Hematopoietic multipotent progenitor cell (in vitro differentiated cells): ENCODE data around the gene SHLD2. TPM values are rescaled to one million over a fixed set of nuclear protein-coding genes. Genes with fewer than 3 reads are reported as not detected.
"Not testable (repeated sequence)": the region's sequence is repeated elsewhere in the genome, so short reads cannot be mapped to it uniquely, and the experiment has no call there.

Experiments
- DNase-seq, 3 donors: peaks; one replicate each; pipeline ENCODE4 v3.0.0-alpha.2; 2011 to 2015; ENCODE audit warnings: low read depth in 2 of 3, low spot score in 2 of 3
- total RNA-seq: library from RNA; depleted of rRNA; stranded (reverse); fragments of >200 nt; gene quantifications from one replicate; pipeline ENCODE4 v1.2.3, GENCODE V29; 2012

SHLD2 gene
- total RNA-seq, 1 donor: 14.5 TPM

DNA sequence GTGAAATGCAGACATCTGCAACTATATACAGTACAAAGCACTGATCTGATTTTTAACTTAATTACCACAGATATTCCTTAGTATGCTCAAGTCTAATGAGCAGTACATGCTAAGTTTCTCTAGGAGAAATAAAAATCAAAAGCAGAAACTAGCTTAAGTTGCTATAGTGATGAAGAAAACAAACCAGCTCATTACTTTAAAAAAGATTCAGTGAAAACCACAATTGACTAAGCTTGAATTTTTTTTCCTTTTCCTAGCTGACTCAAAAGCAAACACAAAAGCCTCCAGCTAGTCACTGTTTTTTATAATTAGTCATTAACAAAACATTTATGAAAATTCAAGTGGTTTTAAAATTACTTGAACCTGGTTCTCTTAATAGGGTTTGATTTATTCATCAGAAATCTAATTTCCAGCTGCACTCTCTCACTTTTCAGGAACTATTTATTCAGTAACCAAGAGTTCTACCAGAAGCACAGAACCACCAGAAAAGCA lies 10.7 kb upstream of the SHLD2 start:
- peak in 2 of 3 donors; percentile 42 to 69 for DNase-seq

DNA sequence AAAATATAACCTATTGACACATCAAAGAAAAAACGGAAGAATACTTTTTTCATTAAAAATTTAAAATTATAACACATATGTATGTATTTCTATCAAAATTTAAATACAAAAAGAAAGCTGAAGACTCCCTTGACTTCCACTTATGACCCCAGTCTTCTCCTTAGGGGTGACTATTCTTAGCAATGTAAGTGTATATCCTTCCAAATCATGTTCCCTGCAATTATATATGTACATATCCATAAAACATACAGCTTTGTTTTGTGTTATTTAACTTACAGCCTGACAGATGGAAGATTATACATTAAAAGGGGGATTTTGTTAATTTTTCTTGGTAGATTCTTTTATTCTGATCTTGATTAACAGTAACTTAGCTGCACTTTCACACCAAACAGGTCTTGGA lies 9.5 kb upstream of the SHLD2 start:
- DNase-seq: no peak

DNA sequence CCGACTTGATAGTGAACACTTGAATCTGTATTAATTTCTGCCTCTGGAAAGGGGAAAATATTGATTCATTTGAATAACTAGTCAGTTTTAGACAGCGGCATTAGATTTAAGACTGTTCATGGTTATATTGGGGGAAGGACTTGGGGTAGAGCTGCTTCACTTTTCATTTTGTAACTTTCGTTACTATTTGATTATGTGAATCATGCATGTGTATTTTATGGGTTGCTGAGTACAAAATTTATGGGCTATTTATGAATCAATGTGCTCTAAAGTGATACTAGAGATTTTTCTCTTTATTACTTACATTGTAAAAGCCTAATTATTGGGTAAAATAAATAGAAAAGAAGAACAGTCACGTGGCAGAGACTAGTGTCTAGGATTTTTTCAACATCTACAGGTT lies 5.3 kb upstream of the SHLD2 start:
- no peak for DNase-seq

DNA sequence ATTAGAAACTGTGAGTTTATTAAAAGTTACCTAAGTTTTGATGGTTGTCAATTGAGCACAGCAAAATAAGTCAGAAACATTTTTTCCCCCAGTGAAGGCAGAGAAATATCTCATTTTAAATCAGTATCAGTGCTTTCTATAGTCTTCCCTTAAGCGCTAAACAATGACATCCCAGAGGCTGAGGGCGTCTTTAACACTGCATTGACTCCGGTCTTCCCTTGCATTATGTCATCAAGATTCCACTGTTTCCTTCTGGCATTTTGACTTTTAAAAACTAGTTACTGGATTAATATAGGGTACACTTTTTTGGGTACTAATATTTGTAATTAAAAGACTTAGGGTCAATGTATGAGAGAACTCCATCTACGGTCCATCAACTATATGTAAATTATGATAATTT lies 4.2 kb upstream of the SHLD2 start:
- DNase-seq: no peak

DNA sequence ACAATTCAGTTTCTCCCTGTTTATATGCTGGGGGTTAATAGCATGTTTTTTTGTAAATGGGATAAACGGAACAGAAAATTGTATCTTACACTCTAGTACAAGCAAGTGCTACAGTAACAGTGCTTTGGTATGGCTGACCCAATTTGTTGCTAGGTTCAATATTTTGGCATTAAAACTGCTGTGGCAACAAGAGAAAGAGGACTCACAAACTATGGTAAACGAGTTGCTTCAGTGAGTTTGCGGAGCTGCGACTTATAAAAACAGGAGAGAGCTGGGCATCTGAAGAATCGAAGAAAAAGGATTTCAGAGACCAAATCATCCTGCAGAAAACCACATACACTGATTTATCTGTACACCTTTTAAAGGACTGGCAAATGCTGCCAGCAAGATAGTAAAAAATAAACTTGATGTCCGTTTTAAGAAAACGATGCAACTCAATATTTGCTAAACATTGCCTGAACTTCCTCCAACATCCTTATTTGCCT lies 2.6 kb upstream of the SHLD2 start:
- DNase-seq: peak in 1 of 3 donors; percentile 38

DNA sequence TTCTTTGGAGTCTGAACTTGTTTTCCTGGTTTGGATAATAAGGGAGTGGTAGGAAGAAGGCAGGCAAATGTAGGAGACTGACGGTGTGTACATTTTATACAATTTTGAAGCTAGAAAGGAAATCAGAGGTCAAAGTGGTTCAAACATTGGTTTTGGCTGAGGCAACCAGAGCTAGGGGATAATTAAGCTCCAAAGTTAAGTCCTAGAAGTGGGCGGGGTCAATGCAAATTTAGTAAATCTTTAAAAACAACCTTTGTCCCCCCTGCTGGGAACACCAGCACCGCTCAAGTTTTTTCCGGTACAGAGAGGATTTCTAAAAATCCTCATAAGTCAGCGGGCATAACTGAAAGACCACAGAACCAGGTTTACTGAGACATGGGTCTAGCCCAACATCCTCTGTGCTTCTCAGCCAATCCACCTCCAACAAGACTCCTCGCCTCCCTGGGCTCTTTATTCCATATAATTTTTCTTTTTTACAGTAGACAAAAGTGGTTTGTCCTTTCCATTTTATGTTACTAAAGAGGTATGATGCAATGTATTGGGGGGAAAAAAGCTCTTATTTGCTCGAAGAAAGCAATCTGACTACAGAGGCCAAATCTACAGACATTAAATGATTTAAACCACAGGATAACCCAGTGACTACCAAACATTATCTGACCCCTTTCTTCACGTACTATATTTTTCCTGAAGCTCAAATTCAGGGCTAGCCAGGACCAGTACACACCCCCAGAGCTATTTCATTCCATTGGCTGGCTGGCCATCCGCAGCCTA lies 2.0 kb upstream of the SHLD2 start:
- DNase-seq: peak in 2 of 3 donors; percentile 16 to 18

DNA sequence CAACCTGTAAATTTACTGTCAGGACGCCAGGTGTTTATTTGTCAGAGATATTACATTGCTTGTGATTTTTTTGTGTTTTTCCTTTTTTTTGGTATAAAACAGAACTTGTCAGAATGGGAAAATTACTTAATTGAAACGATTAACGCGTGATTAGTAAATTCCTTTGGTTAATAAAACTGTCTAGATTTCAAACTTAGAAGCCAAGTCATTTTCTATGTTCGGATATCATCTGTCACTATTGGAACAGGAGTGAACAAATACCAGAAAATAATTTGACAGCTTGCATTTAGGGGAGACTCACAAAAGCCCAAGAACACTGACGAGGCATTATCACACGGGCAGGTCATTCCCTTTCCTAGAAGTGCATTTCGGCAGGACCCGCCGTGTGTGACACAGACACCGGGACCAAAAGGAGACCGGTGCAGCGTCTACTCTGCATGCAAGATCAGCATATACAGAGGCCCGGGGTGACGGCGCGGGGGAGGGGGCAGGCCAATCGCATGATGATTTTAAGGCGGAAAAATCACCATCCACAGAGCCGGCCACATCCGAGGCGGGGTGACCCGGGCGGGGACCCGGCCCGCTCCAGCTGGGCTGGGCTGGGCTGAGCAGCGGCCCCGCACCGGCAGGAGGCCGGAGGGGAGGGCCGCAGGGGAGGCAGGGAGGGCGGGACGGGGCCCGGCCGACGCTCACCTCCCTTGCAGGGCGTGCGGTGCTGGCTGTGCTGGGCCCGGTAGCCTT lies 1.2 kb upstream of the SHLD2 start:
- peak in 2 of 3 donors; percentile 42 to 51 for DNase-seq

DNA sequence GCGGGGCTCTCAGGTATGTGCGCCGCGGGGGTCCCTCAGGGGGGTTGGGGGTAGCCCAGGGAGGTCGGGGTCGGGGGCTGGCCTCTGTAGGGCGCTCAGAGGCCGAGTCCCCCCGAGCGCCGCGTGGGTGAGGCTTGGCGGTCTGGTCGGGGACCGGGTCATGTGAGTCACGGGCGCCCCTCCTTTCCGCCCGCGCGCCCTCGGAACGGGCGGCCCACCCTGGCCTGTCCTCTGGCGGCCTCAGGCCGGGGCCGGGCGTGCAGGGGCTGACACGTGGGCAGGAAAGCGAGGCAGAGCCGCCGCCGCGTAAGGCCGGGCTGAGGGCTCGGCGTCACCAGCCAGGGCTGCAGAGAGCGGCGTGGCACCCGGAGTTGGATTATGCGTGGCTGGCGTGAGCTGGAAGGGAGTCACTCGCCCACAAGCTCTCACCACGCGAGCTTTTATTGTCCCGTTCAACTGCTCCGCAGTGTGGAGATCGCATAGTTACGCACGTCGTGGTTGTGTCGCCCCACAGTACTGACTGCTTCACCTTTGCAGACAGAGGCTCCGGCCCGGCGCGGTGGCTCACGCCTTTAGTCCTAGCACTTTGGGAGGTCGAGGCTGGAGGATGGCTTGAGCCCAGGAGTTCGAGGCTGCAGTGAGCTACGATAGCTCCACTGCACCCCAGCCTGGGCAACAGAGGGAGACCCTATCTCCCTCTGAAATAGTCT lies 385 bp downstream of the SHLD2 start:
- DNase-seq: peak; percentile 50 to 88 (median 87)

DNA sequence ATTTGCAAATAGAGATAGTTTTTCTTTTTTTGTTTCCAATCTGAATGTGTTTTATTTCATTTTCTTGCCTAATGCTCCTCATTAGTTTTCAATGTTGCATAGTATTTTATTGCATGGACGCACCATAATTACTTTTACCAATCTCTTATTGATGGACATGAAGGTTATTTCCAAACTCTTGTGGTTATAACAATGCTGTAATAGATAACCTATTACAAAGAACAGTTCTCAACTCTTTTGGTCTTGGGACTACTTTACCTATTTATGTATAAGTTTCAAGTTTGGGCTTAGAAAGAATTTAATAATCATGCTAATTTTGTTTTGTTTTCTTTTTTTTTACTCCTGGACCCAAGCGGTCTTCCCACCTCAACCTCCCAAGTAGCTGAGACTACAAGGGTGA lies 7.0 kb downstream of the SHLD2 start:
- DNase-seq: no peak

DNA sequence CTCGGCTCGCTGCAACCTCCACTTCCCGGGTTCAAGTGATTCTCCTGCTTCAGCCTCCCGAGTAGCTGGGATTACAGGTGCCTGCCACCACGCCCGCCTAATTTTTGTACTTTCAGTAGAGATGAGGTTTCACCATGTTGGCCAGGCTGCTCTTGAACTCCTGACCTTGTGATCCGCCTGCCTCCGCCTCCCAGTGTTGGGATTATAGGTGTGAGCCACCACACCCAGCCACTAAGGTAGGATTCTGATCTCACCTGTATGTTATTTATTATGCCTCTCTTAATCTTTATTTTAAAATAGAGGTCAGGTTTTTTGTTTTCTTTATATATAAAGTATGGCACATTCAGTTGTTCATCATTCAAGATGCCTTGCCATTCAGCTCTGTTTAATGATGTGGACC lies 9.7 kb downstream of the SHLD2 start:
- DNase-seq: not testable (repeated sequence)

DNA sequence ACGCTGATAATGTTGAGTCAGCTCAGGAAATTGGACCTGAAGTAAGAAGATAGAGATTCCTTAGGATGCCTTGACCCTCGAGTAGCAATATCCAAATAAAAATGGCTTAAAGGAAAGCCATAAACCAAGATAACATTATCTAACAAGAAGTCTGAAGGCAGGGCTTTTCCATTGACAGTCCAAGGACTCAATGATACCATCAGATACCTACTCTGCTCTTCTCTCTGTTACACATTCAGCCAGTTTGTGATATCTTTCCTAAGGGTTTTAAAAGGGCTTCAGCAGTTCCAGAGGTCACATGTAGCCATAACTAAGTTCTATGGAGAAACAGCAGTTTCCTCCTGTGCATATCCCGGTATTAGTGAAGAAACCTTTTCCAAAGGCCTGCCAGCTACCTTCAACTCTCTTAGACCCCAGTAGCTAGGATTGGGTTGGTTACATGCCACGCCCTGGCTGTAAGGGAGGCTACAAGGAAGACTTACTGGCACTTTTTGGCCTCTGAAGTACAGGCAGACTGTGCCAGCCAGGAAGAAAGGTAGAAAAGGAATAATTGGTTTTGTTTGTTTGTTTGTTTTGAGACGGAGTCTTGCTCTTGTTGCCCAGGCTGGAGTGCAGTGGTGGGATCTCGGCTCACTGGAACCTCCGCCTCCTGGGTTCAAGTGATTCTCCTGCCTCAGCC lies 10.6 kb downstream of the SHLD2 start:
- no peak for DNase-seq

DNA sequence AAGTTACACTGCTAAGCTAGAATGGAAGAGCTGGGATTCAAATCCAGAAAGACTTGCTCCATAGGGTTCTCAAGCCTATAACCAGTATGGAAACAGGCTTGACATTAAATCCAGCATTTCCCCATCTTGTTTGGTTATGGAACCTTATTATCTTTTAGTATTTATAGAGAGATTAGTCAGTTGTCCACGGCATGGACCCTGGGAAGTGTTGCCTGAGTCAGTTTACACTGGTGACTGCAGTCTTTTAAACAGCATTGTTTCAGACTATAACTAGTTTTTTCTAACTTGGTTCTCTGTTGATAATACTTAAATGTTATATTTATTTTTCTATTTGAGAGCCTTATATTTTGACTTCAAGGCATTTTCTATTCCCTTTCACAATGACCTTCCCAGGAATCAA lies 23.1 kb downstream of the SHLD2 start:
- not testable (repeated sequence) for DNase-seq

DNA sequence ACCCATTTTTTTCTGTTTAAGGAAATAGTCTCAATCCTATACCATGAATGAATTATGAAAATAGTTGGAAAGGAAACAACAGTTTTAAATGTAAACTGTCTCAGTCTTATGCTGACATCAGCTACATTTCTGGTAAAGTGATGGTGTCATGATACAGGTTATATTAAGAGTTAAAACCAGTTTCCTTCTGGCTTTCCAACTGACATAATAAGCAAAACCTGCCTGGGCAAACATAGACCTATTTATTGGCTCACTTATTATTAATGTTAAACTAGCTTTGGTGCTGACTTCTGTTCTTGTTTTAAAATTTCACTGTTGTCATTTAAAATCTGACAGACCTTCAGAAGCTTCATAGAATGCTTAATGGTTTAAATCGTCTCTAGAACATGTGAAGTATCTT lies 24.0 kb downstream of the SHLD2 start:
- not testable (repeated sequence) for DNase-seq

DNA sequence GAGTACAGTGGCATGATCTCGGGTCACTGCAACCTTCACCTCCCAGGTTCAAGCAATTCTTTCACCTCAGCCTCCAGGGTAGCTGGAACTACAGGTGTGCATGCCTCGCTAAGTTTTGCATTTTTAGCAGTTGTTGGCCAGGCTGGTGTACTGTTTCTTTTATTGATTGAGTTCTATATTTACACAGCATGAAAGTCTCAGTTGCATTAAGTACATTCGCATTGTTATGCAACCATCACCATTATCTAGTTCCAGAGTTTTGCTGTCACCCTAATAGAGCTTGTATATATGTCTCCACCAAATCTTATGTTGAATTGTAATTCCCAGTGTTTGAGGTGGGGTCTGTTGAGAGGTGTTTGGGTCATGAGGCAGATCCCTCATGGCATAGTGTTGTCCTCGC lies 28.3 kb downstream of the SHLD2 start:
- not testable (repeated sequence) for DNase-seq

DNA sequence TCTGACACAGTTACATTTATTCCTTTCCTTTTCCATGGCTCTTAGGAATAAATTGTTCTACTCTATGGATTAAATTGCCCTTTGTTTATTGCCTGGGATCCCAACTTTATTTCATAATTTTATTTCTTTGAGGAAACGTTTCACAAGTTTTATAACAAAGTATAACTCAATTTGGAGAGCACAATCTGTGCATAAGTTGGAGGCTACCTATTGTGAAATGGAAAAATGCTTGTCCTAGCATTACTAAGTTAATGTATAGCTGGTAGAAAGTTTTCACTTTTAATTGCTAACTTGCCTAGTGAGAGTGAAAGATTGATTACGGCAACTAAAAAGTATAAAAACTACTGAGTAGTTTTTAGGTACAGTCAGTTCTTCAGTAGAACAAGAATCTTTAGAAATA lies 32.0 kb downstream of the SHLD2 start:
- not testable (repeated sequence) for DNase-seq

DNA sequence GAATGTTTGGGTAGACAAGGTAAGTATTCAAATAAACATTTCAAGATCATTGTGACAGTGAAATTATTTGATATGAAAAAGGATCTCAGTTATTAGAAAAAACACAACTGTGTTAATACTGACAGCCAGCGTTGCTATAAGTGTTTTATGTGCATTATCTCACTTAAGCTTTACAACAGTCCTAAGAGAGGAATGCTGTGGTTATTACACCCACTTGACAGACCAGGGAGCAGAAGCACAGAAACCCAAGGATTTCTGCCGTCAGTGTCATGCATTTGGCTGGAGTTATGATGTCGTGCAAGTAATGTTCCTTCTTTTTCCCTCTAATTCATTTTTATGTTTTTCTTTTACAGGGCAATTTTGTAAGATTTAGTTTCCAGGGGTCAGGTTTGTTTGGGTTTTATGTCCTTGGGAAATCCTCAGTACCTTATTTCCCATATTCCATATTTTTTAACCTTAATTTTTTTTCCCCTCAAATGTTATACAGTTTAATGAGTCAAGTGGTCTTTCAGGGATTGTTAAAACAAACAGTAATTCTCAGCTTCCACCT lies 32.7 kb downstream of the SHLD2 start:
- not testable (repeated sequence) for DNase-seq

DNA sequence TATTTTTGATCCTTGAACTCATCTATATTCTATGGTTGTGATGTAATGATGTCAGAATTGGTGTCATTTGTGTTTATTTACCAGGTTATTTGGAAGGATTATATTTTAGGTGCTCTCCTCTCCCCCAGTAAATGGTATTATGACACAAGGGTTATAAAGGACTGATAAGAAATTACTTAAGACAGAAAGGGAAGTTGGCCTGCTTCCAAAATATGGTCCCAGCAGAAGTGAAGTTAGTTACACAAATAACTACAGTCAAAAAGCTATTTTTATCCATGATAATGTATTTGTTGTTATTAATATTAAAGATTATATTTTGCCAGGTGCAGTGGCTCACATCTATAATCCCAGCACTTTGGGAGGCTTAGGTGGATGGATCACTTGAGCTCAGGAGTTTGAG lies 37.2 kb downstream of the SHLD2 start:
- DNase-seq: peak in 2 of 3 donors; percentile 67 to 77

DNA sequence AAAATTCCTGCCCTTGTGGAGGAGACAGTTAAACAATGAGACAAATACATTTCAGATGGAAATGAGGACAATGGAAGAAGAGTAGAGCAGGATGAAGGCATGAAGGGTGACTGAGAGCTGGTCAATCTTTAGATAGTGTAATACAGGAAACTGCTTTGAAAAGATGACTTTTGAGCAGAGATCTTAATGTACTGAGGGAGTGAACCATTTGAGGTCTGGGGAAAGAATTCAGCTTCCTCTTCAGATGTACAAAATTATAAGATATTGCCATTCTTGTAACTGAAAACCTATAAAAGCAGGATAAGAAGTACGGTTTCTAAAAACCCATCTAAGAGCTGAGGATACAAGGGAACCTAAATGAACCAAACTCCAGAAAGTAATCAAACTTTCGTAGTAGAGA lies 38.9 kb downstream of the SHLD2 start:
- peak in 1 of 3 donors; percentile 3 for DNase-seq

DNA sequence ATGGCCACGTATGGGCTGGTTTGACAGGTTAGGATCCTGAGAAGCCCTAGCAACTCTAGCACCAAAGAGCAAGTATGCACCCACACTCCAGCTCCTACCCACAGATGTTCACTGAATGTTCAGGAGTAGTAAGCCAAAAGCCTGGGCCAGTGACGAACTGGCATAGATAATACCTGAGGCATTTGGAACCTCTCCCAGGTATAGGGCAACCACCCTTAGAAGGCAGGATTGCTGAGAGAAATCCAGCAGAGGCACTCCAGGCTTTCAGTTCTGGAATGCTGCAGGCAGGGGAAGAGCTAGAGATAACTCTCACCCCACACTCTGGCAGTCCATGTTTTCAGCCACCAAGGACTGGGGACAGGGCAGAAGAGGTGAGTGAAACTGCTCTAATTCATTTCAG lies 39.4 kb downstream of the SHLD2 start:
- not testable (repeated sequence) for DNase-seq

DNA sequence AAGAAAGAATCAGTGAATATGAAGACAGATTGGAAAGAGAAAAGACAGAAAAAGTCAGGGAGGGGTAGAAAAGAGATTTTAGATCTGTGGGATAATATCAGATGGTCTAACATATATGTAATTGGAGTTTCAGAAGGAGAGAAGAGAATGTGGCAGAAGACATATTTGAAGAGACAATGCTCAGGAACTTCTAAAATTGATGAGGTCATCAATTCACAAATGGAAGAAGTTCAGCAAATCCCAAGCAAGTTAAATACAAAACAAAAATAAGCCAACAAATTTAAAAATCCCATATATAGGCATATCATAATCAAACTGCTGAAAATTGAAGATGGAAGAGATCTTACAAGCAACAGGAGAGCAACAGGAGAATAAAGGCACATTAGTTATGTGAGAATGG lies 42.5 kb downstream of the SHLD2 start:
- DNase-seq: not testable (repeated sequence)
